Measurements from ENCODE around the gene PIF1.

Gene PIF1

GRCh38 chr15:64825431-64826294 lies at the start of gene PIF1:
TSS of gene PIF1 (minus strand) at chr15:64825647. CDS start at chr15:64824335, 1,312 bp downstream.
- DNase-seq: peak; percentile 98

DNA sequence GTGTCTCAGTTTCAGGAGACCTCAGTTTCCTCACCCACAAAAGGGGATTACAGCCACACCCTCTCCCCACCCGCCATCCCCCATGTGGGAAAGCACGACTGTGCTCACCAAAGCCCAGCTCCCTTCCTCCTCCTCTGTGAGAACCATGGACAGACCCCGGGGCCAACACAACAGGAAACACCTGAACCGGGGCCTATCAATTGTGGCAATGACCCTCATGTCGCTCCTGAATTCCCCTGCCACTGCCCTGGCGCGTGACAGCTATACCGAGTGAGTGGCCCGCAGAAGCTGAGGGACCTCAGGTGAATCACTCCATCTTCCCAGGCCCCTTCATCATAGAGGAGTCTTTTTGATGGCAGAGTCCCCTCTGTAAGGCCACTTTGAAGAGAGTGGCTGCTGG lies 44.9 kb upstream of the PIF1 start:
- DNase-seq: no peak

DNA sequence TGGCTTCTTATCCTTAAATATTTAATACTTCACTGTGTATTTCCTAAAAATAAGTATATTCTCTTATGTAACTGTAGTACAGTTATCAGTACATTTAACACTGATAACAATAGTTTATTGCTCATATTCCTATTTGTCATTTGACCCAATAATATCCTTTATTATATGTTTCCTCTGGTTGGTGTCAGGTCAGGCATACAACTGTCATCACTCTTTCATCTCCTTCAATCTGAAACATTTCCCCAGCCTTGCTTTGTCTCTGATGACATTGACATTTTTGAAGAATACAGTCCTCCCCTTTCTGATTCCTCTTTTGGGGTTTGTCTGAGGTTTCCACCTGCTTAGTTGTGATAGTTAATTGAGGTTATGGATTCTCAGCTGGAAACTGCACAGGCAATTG lies 44.1 kb upstream of the PIF1 start:
- no peak for DNase-seq

- DNase-seq: no peak
These were observed 40.6 kb upstream of the PIF1 start for GRCh38 chr15:64865998-64866520.

- DNase-seq: no peak
These were observed 39.9 kb upstream of the PIF1 start for GRCh38 chr15:64865126-64865997.

DNA sequence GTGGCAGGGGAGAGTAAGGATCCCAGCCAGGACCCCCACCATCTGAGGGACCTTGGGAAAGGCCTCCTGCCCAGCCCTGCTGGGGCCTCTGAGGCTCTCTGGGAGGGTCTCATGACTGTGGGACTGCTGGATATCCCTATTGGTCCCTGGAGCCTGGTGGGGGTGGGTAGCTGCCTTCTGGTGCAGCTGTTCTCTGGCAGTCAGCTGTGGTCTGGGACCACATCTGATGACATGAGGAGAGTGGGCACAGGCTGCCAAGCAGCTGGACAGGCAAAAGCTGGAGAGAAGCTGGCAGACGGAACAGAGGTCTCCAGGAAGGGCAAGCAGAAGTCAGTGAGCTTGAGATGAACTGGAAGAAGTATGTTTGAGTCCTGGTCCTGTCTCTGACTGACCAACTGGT lies 38.6 kb upstream of the PIF1 start:
- no peak for DNase-seq

DNA sequence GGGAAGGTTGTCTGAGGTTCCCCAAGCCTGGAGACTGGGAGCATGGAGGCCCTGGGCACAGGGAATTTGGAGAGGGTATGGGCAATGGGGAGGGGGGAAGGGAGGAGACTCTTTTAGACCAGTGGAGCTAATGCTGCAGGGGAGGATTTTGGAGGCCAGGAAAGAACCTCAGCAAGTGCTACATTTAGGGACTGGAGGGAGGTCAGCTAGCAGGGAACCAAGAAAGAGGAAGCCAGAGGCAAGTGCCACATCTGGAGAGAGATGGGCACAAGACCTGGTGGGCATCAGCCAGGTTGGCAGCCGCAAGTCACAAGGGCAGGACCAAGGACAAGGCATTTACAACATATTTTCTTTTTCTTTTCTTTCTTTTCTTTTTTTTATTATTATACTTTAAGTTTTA lies 37.0 kb upstream of the PIF1 start:
- DNase-seq: no peak

- no peak for DNase-seq
These were observed 36.5 kb upstream of the PIF1 start for GRCh38 chr15:64861960-64862359.

DNA sequence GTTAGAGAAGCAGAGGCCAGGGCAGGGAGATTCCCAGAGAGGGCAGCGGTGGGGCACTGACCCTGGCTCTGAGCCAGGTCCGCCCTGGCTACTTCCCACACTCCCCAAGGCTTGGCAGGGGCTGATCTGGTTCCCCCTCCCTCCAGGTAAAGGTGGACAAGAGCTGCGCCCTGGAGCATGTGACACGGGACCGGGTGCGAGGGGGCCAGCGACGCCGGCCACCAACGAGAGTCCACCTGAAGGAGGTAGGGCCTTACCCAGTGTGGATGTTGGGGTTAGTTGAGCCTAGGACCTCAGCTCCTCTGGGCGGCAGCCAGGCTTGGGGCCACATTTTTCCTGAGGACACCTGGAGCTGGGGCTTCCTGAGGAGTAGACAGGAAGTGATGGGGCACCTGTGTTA lies 35.9 kb upstream of the PIF1 start:
- DNase-seq: no peak

DNA sequence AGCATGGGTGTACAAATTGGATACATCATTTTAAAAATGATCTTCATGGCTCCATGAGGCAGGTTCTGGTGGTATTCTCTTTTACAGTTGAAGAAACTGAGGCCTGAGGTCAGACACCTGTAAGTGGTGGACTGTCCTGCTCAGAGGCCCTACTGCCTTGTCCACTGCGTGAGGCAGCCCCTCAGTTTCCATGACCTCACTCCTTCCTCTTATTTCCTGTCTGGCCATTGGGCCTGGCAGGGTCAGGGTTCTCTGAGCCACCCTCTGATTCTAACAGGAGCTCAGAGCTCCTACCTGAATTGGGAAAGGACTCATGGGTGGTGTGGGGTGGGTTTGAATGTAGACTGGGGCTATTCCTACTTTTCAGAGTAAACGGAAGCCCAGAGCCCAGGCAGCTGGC lies 33.8 kb upstream of the PIF1 start:
- no peak for DNase-seq

- no peak for DNase-seq
These were observed 32.7 kb upstream of the PIF1 start for GRCh38 chr15:64858021-64858575.

GRCh38 chr15:64857421-64857820 lies 32.0 kb upstream of the PIF1 start:
- no peak for DNase-seq

- peak; percentile 14 for DNase-seq
These were observed 31.1 kb upstream of the PIF1 start for GRCh38 chr15:64856429-64857145.

DNA sequence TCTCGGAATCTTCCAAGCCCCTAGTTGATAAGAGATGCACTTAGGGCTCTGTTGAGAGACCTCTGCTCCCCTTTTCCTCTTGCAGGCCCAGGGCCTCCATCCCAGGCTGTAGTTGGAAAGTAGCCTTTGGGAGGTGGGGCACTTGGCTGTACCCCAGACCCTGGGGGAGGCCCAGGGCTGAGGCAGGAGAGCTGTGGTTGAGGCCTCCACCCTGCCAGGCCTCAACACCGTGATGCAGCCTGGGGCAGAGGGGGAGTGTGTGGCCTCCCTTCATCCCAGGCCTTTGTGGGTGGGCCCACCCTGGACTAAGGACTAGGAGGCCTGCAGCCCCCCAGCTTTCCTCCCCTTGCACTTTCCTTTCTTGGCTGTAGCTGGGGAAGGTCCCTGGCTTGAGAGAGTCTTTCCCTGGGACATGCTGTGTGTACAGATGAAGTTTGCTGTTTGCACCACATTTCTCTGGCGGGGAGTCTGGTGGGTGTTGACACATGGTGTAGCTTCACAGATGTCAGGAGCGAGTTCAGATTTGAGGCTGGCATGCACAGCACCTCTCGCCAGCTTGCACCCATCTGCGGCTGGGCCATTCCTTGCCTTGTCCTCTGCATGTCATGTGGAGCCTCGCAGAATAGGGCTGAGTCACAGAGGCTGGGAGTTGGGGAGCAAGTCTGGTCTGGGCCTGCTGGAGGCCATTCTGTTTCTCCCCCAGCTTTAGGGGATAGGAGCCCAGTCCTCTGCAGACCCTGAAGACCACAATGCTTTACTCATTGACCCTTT lies 29.9 kb upstream of the PIF1 start:
- DNase-seq: no peak

- no peak for DNase-seq
These were observed 29.1 kb upstream of the PIF1 start for GRCh38 chr15:64854526-64854925.

DNA sequence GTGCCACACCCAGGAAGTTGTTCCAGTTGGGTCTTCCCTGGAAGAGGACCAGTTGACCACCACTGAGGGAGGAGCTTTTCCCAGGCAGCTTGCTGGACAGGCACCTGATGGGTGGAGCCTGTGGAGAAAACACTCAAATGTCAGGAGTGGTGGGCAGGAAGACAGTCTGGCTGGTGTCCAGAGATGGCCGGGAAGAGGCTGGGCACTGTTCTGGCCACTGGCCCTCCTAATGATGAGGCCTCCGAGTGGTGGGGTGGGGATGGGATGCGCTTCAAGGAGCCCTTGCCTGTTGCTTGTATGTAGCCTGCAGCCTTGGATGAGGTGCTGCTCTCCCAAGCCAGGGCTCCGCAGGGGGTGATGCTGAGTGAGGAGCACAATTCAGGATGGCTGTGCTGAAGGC lies 28.6 kb upstream of the PIF1 start:
- no peak for DNase-seq

DNA sequence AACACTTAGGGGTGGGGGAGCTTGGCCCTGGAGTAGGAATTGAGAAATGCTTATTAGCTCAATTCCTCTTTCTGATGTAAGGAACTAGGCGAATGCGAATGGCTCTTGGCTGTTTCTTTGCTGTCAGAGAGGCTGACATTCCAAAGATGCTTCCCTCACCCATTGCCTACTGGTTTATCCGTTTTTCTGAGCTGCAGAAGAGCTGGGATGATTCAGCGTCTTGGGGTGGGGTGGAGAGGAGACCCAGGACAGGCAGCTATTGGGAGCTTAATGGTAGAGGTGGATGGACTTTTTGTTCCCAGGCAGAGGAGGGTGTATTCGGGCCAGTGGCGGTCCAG lies 26.0 kb upstream of the PIF1 start:
- no peak for DNase-seq

DNA sequence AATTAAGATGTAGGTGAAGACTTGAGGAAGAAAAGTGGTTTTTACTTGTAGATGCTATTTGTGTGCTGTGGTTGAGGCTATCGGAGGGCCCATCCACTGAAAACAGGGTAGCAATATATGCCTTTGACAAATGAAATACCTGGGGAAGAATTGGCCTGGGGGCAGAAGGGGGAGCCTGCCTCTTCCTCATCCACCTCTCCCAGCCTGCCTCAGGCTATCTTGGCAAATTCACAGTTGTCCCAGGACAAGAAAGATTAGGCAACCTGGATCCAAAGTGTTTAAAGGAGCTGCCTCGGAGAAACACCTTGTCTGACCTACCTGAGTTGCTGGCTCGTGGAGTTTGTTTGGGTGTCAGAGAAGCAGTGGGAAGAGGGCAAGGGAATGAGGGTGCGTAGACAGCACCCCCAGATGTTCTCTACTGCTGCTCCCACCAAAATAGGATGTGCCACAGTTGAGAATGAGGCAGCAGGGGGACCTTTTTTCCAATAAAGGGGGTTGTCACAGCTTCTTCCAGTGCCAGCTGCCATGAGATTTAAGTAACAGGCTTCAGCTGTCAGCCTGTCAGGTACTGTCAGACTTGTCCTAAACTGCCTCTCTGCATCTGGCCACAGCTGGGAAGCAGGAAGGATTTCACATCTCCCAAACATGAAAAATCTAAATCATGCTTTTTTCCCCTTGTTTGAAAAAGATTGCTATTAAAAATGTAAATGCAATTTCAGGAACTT lies 25.5 kb upstream of the PIF1 start:
- no peak for DNase-seq

GRCh38 chr15:64847876-64848716 lies 22.6 kb upstream of the PIF1 start:
- no peak for DNase-seq

DNA sequence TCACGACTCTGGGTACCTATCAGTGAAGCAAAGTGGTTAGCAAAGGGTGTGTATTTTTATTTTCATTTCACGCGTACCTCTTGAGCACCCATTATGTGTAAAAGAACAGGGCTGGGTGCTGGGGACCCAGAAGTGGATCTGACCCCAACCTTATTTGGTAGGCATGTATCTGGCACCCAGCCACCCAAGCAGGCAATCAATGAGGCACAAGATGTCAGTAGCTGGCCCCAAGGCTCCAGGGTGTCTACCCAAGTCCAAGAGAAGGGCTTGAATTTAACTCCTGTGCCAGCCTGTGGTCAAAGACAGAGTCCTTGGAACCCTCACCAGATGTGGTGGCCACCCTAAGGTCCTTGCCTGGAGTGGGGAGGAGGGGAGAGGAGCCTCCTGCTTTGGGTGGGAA lies 22.0 kb upstream of the PIF1 start:
- no peak for DNase-seq

Data from DMS53 (cell line).